CD14-positive monocyte (primary cell): ENCODE results near the gene ZNF536. TPM values are rescaled to one million over a fixed set of nuclear protein-coding genes. Genes with fewer than 3 reads are reported as not detected.
A peak's percentile ranks its signal among the peaks of the same experiment; 100 is the strongest.

Experiments
- DNase-seq, 3 donors: peaks; one replicate each; pipeline ENCODE4 v3.0.0-alpha.2; 2011 to 2022
- H2AFZ ChIP-seq: 2 replicates; pipeline ENCODE4 v1.6.0; 2012; ENCODE audit warnings: mild to moderate bottlenecking, low read depth, low read length, inconsistent platforms; ENCODE audit not compliant: insufficient read depth, poor library complexity, severe bottlenecking
- H3K27ac ChIP-seq, 2 donors: 1 replicate in 1 of 2; 2 replicates in 1 of 2; pipeline ENCODE4 v1.5.1; 2012 to 2013; ENCODE audit warnings: low read length in 2 of 2, control low read depth in 1 of 2, inconsistent platforms in 1 of 2, low read depth in 1 of 2, mild to moderate bottlenecking in 1 of 2
- H3K27me3 ChIP-seq, 2 donors: one replicate each; pipeline versions ENCODE4 v1.6.0 to v1.6.1; 2011 to 2013; ENCODE audit warnings: low read length in 2 of 2; ENCODE audit not compliant: control insufficient read depth in 2 of 2, insufficient read depth in 2 of 2
- H3K36me3 ChIP-seq, 2 donors: replicated peaks in 1 of 2; 1 replicate in 1 of 2; 2 replicates in 1 of 2; pipeline versions ENCODE4 v1.5.1 to v1.6.1; 2012 to 2013; ENCODE audit warnings: low read length in 2 of 2, control low read depth in 1 of 2, inconsistent platforms in 1 of 2, mild to moderate bottlenecking in 1 of 2; ENCODE audit not compliant: insufficient read depth in 2 of 2, control insufficient read depth in 1 of 2
- H3K4me1 ChIP-seq, 2 donors: 1 replicate in 1 of 2; 2 replicates in 1 of 2; pipeline versions ENCODE4 v1.5.1 to v1.6.1; 2012 to 2013; ENCODE audit warnings: low read length in 2 of 2, control low read depth in 1 of 2, inconsistent platforms in 1 of 2, mild to moderate bottlenecking in 1 of 2, moderate library complexity in 1 of 2; ENCODE audit not compliant: insufficient read depth in 2 of 2, control insufficient read depth in 1 of 2
- H3K4me2 ChIP-seq: replicated peaks from 2 replicates; pipeline ENCODE3; 2012; ENCODE audit warnings: low read length, moderate library complexity, mild to moderate bottlenecking; ENCODE audit not compliant: poor library complexity, severe bottlenecking; ENCODE audit errors: extremely low read depth
- H3K4me3 ChIP-seq, 3 experiments: fragments of 200-600 bp in 1 of 3; sonication (generic) in 1 of 3; replicated peaks in 1 of 3; 1 replicate in 2 of 3; 2 replicates in 1 of 3; pipeline ENCODE4 v1.5.1; 2011 to 2013; ENCODE audit warnings: low read length in 3 of 3, mild to moderate bottlenecking in 3 of 3, control low read depth in 2 of 3, low read depth in 2 of 3, inconsistent platforms in 1 of 3, moderate library complexity in 1 of 3
- H3K79me2 ChIP-seq: 2 replicates; pipeline ENCODE4 v1.6.0; 2012; ENCODE audit warnings: mild to moderate bottlenecking, control low read depth, inconsistent platforms, low read length, moderate library complexity; ENCODE audit not compliant: insufficient read depth
- H3K9ac ChIP-seq: 2 replicates; pipeline ENCODE4 v1.6.0; 2017; ENCODE audit warnings: low read length, mild to moderate bottlenecking; ENCODE audit not compliant: insufficient read depth, poor library complexity, severe bottlenecking
- H3K9me3 ChIP-seq, 2 donors: replicated peaks in 1 of 2; 1 replicate in 1 of 2; 2 replicates in 1 of 2; pipeline versions ENCODE4 v1.5.1 to v1.6.1; 2012 to 2013; ENCODE audit warnings: low read length in 2 of 2, control low read depth in 1 of 2; ENCODE audit not compliant: control insufficient read depth in 1 of 2, insufficient read depth in 1 of 2
- H4K20me1 ChIP-seq: 2 replicates; pipeline ENCODE4 v1.6.0; 2012; ENCODE audit warnings: mild to moderate bottlenecking, low read length, control low read depth, moderate library complexity; ENCODE audit not compliant: insufficient read depth
- H3K27ac Mint-ChIP-seq, 7 donors: one replicate each; pipeline ENCODE4 v1.8.0; 2020; ENCODE audit warnings: mild to moderate bottlenecking in 7 of 7, mixed read lengths in 7 of 7, moderate library complexity in 6 of 7, inconsistent platforms in 2 of 7
- H3K27me3 Mint-ChIP-seq, 3 donors: one replicate each; pipeline ENCODE4 v1.8.0; 2021 to 2022; ENCODE audit warnings: low read depth in 3 of 3, mild to moderate bottlenecking in 3 of 3, mixed read lengths in 3 of 3, moderate library complexity in 3 of 3, inconsistent platforms in 1 of 3
- H3K36me3 Mint-ChIP-seq, 2 donors: one replicate each; pipeline ENCODE4 v1.8.0; 2020; ENCODE audit warnings: mixed read lengths in 2 of 2, inconsistent platforms in 1 of 2, mild to moderate bottlenecking in 1 of 2
- H3K4me1 Mint-ChIP-seq: one replicate; pipeline ENCODE4 v1.8.0; 2020; ENCODE audit warnings: mild to moderate bottlenecking, mixed read lengths
- H3K4me3 Mint-ChIP-seq, 2 donors: one replicate each; pipeline ENCODE4 v1.8.0; 2020; ENCODE audit warnings: mild to moderate bottlenecking in 2 of 2, mixed read lengths in 2 of 2, moderate library complexity in 1 of 2
- H3K9me3 Mint-ChIP-seq, 7 donors: one replicate each; pipeline ENCODE4 v1.8.0; 2020 to 2022; ENCODE audit warnings: mixed read lengths in 7 of 7, mild to moderate bottlenecking in 6 of 7, moderate library complexity in 6 of 7, inconsistent platforms in 2 of 7
- CTCF ChIP-seq: fragments of 200-600 bp; IDR thresholded peaks from one replicate; pipeline ENCODE4 v1.8.0; 2022; ENCODE audit warnings: antibody characterized with exemption, mild to moderate bottlenecking
- WGBS: methylation state at CpG from one replicate; pipeline ENCODE4 v1.1.5; 2013; ENCODE audit warnings: missing lambda C conversion rate; ENCODE audit not compliant: insufficient coverage; 5-methylcytosine and 5-hydroxymethylcytosine counted together
- intact Hi-C, 2 donors: fragments of 100-400 bp; cut with micrococcal nuclease; formaldehyde crosslinking; loops; one replicate each; pipeline versions ENCODE4 v1.15.0 to v1.15.1; 2023
- polyA plus RNA-seq, 3 donors: library from polyadenylated mRNA; depleted of rRNA in 1 of 3; unstranded in 2 of 3; stranded (reverse) in 1 of 3; fragments of 300-500 nt in 2 of 3; fragments of >200 nt in 1 of 3; fragmentation: Illumina TruSeq in 2 of 3; gene quantifications; 1 replicate in 2 of 3; 2 replicates in 1 of 3; pipeline ENCODE4 v1.2.3, GENCODE V29; 2012 to 2021

The ZNF536 gene
- polyA plus RNA-seq, 3 donors: not detected

GRCh38 chr19:30467239-30467638 is 95.1 kb downstream of the ZNF536 start:
- no peak overlapping the region for H3K4me3 ChIP-seq
- no peak overlapping the region for H3K27ac ChIP-seq
- Mint-ChIP-seq H3K9me3 (peaks cover 0 to 8% (median 1%) of the 10 kb centered on the region in 7 donors), H3K27me3 (peaks cover 0 to 2% (median 2%) of the 10 kb centered on the region in 3 donors), H3K27ac (peak overlapping the region in 1 of 7 donors; percentile 6), H3K4me1 (no peaks in the 10 kb centered on the region), H3K36me3 (no peaks in the 10 kb centered on the region), H3K4me3 (no peak overlapping the region)
- no peaks in the 10 kb centered on the region for H3K4me1 ChIP-seq
- no peak overlapping the region for H2AFZ ChIP-seq
- no peaks in the 10 kb centered on the region for H3K9me3 ChIP-seq
- no CpG with 5 or more reads among the region's 4 CpGs for WGBS
- no peak for TF ChIP-seq CTCF
- DNase-seq: no peak
- no peaks in the 10 kb centered on the region for H3K36me3 ChIP-seq
- no peak overlapping the region for H3K9ac ChIP-seq
- no peaks in the 10 kb centered on the region for H4K20me1 ChIP-seq
- no peaks in the 10 kb centered on the region for H3K79me2 ChIP-seq
- no peaks in the 10 kb centered on the region for H3K27me3 ChIP-seq
- intact Hi-C loops: no loop called here
- H3K4me2 ChIP-seq: no peak overlapping the region

GRCh38 chr19:30469774-30470173 is 97.6 kb downstream of the ZNF536 start:
- H3K27me3 ChIP-seq: no peaks in the 10 kb centered on the region
- Mint-ChIP-seq H3K27me3 (peaks cover 0 to 2% (median 2%) of the 10 kb centered on the region in 3 donors), H3K27ac (no peak overlapping the region), H3K9me3 (peaks cover 0 to 18% (median 2%) of the 10 kb centered on the region in 7 donors), H3K4me1 (no peaks in the 10 kb centered on the region), H3K4me3 (no peak overlapping the region), H3K36me3 (no peaks in the 10 kb centered on the region)
- H4K20me1 ChIP-seq: no peaks in the 10 kb centered on the region
- no peaks in the 10 kb centered on the region for H3K4me1 ChIP-seq
- H3K9me3 ChIP-seq: no peaks in the 10 kb centered on the region
- DNase-seq: no peak
- no peak overlapping the region for H2AFZ ChIP-seq
- WGBS: 65% methylated on average over 2 of the region's 5 CpGs
- no peaks in the 10 kb centered on the region for H3K79me2 ChIP-seq
- intact Hi-C loops: no loop called here
- no peak overlapping the region for H3K4me3 ChIP-seq
- no peaks in the 10 kb centered on the region for H3K36me3 ChIP-seq
- H3K9ac ChIP-seq: no peak overlapping the region
- no peak overlapping the region for H3K27ac ChIP-seq
- no peak for TF ChIP-seq CTCF
- H3K4me2 ChIP-seq: no peak overlapping the region
